IMR-90 (cell line): ENCODE data around the gene PPP5C. TPM values are rescaled to one million over a fixed set of nuclear protein-coding genes. Genes with fewer than 3 reads are reported as not detected.

ENCODE experiments used
- ATAC-seq: fragments of 200-7000 bp; cut with Tn5 transposase; 2 replicates; pipeline ENCODE4 v1.9.1; 2020; ENCODE audit warnings: low read depth, mild to moderate bottlenecking, moderate library complexity
- BruUV-seq: library from RNA; stranded (reverse); fragments of 400-500 nt; replicated peaks from 2 replicates; lab custom pipeline; 2021; lab: Mats Ljungman, UMichigan
- CTCF ChIA-PET: fragments of 300-600 bp; formaldehyde crosslinking; extraction: SDS; loops from one replicate; lab custom pipeline; 2021; ENCODE audit warnings: antibody characterized with exemption; lab: Yijun Ruan, JAX
- POLR2A ChIA-PET: fragments of 300-600 bp; sonication (Branson Sonifier 250); formaldehyde crosslinking; loops from one replicate; lab custom pipeline; 2022; ENCODE audit warnings: antibody characterized with exemption; ENCODE audit not compliant: unreplicated experiment; lab: Charles Lee
- DNase-seq: peaks from one replicate; pipeline ENCODE4 v3.0.0; 2013
- H2AFZ ChIP-seq: replicated peaks from 2 replicates; pipeline ENCODE3; 2013; ENCODE audit warnings: low read length, mild to moderate bottlenecking; ENCODE audit not compliant: poor library complexity
- H2AK5ac ChIP-seq: 2 replicates; pipeline ENCODE4 v1.6.1; 2013; ENCODE audit warnings: low read depth, low read length, inconsistent platforms
- H2AK9ac ChIP-seq: replicated peaks from 2 replicates; pipeline ENCODE3; 2013; ENCODE audit warnings: mild to moderate bottlenecking, low read depth, low read length, moderate library complexity; ENCODE audit not compliant: poor library complexity
- H2BK120ac ChIP-seq: 2 replicates; pipeline ENCODE4 v1.6.1; 2013; ENCODE audit warnings: low read depth, low read length, inconsistent platforms
- H2BK15ac ChIP-seq: 3 replicates; pipeline ENCODE4 v1.6.1; 2013; ENCODE audit warnings: low read depth, low read length, inconsistent platforms
- H2BK20ac ChIP-seq: 2 replicates; pipeline ENCODE4 v1.6.1; 2013; ENCODE audit warnings: low read depth, mild to moderate bottlenecking, inconsistent platforms, low read length, moderate library complexity
- H2BK5ac ChIP-seq: 2 replicates; pipeline ENCODE4 v1.6.1; 2013; ENCODE audit warnings: mild to moderate bottlenecking, low read depth, low read length, inconsistent platforms; ENCODE audit not compliant: poor library complexity, severe bottlenecking
- H3K14ac ChIP-seq: replicated peaks from 2 replicates; pipeline ENCODE4 v1.6.1; 2013; ENCODE audit warnings: low read depth, low read length, inconsistent platforms
- H3K18ac ChIP-seq: 2 replicates; pipeline ENCODE4 v1.6.1; 2013; ENCODE audit warnings: low read depth, low read length, control low read depth
- H3K23ac ChIP-seq: 2 replicates; pipeline ENCODE4 v1.6.1; 2013; ENCODE audit warnings: low read depth, low read length, inconsistent platforms
- H3K27ac ChIP-seq: 2 replicates; pipeline ENCODE4 v1.5.1; 2013; ENCODE audit warnings: mild to moderate bottlenecking, control low read depth, low read length; ENCODE audit not compliant: insufficient read depth
- H3K27me3 ChIP-seq: 2 replicates; pipeline ENCODE4 v1.6.1; 2013; ENCODE audit warnings: low read length; ENCODE audit not compliant: control insufficient read depth, insufficient read depth
- H3K36me3 ChIP-seq: 2 replicates; pipeline ENCODE4 v1.6.1; 2013; ENCODE audit warnings: low read length, mixed read lengths; ENCODE audit not compliant: control insufficient read depth, insufficient read depth
- H3K4ac ChIP-seq: 2 replicates; pipeline ENCODE4 v1.6.1; 2013; ENCODE audit warnings: low read depth, low read length, inconsistent platforms
- H3K4me1 ChIP-seq: 2 replicates; pipeline ENCODE4 v1.6.1; 2013; ENCODE audit warnings: low read length, mixed read lengths; ENCODE audit not compliant: control insufficient read depth, insufficient read depth
- H3K4me2 ChIP-seq: 2 replicates; pipeline ENCODE4 v1.6.1; 2013; ENCODE audit warnings: low read depth, mild to moderate bottlenecking, control low read depth, low read length, moderate library complexity
- H3K4me3 ChIP-seq: 2 replicates; pipeline ENCODE4 v1.5.1; 2013; ENCODE audit warnings: low read depth, mild to moderate bottlenecking, control low read depth, low read length, moderate library complexity; ENCODE audit not compliant: insufficient read depth
- H3K56ac ChIP-seq: 2 replicates; pipeline ENCODE4 v1.6.1; 2013; ENCODE audit warnings: low read length, inconsistent platforms; ENCODE audit not compliant: insufficient read depth; ENCODE audit errors: extremely low read depth
- H3K79me1 ChIP-seq, 2 experiments: 2 replicates each; pipeline ENCODE4 v1.6.1; 2013; ENCODE audit warnings: low read length in 2 of 2, inconsistent platforms in 1 of 2, low read depth in 1 of 2
- H3K9ac ChIP-seq: 2 replicates; pipeline ENCODE4 v1.6.1; 2013; ENCODE audit warnings: low read depth, low read length, control low read depth
- H3K9me1 ChIP-seq: 2 replicates; pipeline ENCODE4 v1.6.1; 2013; ENCODE audit warnings: low read length, inconsistent platforms; ENCODE audit not compliant: insufficient read depth
- H3K9me3 ChIP-seq: 2 replicates; pipeline ENCODE4 v1.6.1; 2013; ENCODE audit warnings: low read length; ENCODE audit not compliant: control insufficient read depth, insufficient read depth
- H4K20me1 ChIP-seq: 2 replicates; pipeline ENCODE4 v1.6.1; 2013; ENCODE audit warnings: low read length, inconsistent platforms; ENCODE audit not compliant: insufficient read depth
- H4K5ac ChIP-seq: 2 replicates; pipeline ENCODE4 v1.6.1; 2013; ENCODE audit warnings: mild to moderate bottlenecking, low read depth, low read length, control low read depth
- H4K8ac ChIP-seq, 2 experiments: 2 replicates each; pipeline ENCODE4 v1.6.1; 2013; ENCODE audit warnings: low read depth in 2 of 2, low read length in 2 of 2, control low read depth in 1 of 2, inconsistent platforms in 1 of 2
- H4K91ac ChIP-seq: 2 replicates; pipeline ENCODE4 v1.6.1; 2013; ENCODE audit warnings: low read depth, low read length, inconsistent platforms; ENCODE audit not compliant: insufficient read depth
- BHLHE40 ChIP-seq: fragments of 150-350 bp; IDR thresholded peaks from 2 replicates; pipeline ENCODE4 v1.6.1; 2016; ENCODE audit warnings: mild to moderate bottlenecking, low read depth, low read length
- CEBPB ChIP-seq: IDR thresholded peaks from 2 replicates; pipeline ENCODE4 v1.6.1; 2012; ENCODE audit warnings: low read depth, low read length, improper control_type of control experiment
- CHD1 ChIP-seq: IDR thresholded peaks from 2 replicates; pipeline ENCODE4 v1.6.1; 2012; ENCODE audit warnings: low read depth, low read length, improper control_type of control experiment
- ELK1 ChIP-seq: fragments of 150-350 bp; IDR thresholded peaks from 2 replicates; pipeline ENCODE4 v1.6.1; 2016; ENCODE audit warnings: low read depth, mild to moderate bottlenecking, low read length, moderate library complexity, borderline replicate concordance
- FOS ChIP-seq: fragments of 150-350 bp; IDR thresholded peaks from 2 replicates; pipeline ENCODE4 v1.6.1; 2016; ENCODE audit warnings: low read depth, low read length
- MAFK ChIP-seq: IDR thresholded peaks from 2 replicates; pipeline ENCODE4 v1.6.1; 2012; ENCODE audit warnings: low read depth, low read length, improper control_type of control experiment
- MAZ ChIP-seq: IDR thresholded peaks from 2 replicates; pipeline ENCODE4 v1.6.1; 2012; ENCODE audit warnings: low read depth, mild to moderate bottlenecking, low read length, improper control_type of control experiment, moderate library complexity, borderline replicate concordance
- MXI1 ChIP-seq: IDR thresholded peaks from 2 replicates; pipeline ENCODE4 v1.6.1; 2012; ENCODE audit warnings: low read depth, mild to moderate bottlenecking, low read length, moderate library complexity, borderline replicate concordance
- NFE2L2 ChIP-seq: fragments of 150-350 bp; IDR thresholded peaks from 2 replicates; pipeline ENCODE4 v1.6.1; 2016; ENCODE audit warnings: low read depth, mild to moderate bottlenecking, low read length
- RAD21 ChIP-seq: IDR thresholded peaks from 2 replicates; pipeline ENCODE4 v1.6.1; 2012; ENCODE audit warnings: low read length, improper control_type of control experiment
- RFX5 ChIP-seq: IDR thresholded peaks from 2 replicates; pipeline ENCODE4 v1.8.0; 2012; ENCODE audit warnings: low read depth, mild to moderate bottlenecking, low read length, moderate library complexity
- SMC3 ChIP-seq: fragments of 150-350 bp; IDR thresholded peaks from 2 replicates; pipeline ENCODE4 v1.6.1; 2016; ENCODE audit warnings: low read depth, mild to moderate bottlenecking, antibody characterized with exemption, low read length, moderate library complexity
- WGBS, 2 experiments: methylation state at CpG; one replicate each; pipeline versions ENCODE4 v1.1.5 to v1.1.7; 2013; ENCODE audit warnings: missing lambda C conversion rate in 2 of 2; ENCODE audit not compliant: insufficient read length in 1 of 2; ENCODE audit errors: extremely low coverage in 2 of 2; 5-methylcytosine and 5-hydroxymethylcytosine counted together
- dilution Hi-C: fragments of 300-500 bp; cut with HindIII; formaldehyde crosslinking; loops from one replicate; pipeline ENCODE4 v1.14.3; 2018; ENCODE audit warnings: low sequenced_read_pairs; ENCODE audit not compliant: unreplicated experiment
- in situ Hi-C: fragments of 300-500 bp; cut with MboI; formaldehyde crosslinking; loops from 3 replicates; pipeline ENCODE4 v1.14.3; 2019; ENCODE audit warnings: low sequenced_read_pairs, inconsistent platforms, mixed read lengths
- intact Hi-C: fragments of 100-400 bp; cut with micrococcal nuclease; formaldehyde crosslinking; loops from 2 replicates; pipeline ENCODE4 v1.10.0; 2022
- polyA plus RNA-seq, 3 experiments: library from polyadenylated mRNA; depleted of rRNA; stranded (reverse); fragments of >200 nt; gene quantifications; 2 replicates each; pipeline ENCODE4 v1.2.3, GENCODE V29; 2012; ENCODE audit warnings: low replicate concordance in 1 of 3
- total RNA-seq: library from RNA; depleted of rRNA; stranded (reverse); fragments of >200 nt; gene quantifications from 2 replicates; pipeline ENCODE4 v1.2.3, GENCODE V29; 2012
- TF ChIP-seq, protein P1 (sequence below): fragments of 150-350 bp; IDR thresholded peaks from 2 replicates; pipeline ENCODE4 v1.6.1; 2017; ENCODE audit warnings: mild to moderate bottlenecking, antibody characterized with exemption, low read length, low read depth

The PPP5C gene
- total and polyA plus RNA-seq, 2 of the 4 experiments (the other 2 are of a cell fraction) = 80.5 to 128 TPM

DNA sequence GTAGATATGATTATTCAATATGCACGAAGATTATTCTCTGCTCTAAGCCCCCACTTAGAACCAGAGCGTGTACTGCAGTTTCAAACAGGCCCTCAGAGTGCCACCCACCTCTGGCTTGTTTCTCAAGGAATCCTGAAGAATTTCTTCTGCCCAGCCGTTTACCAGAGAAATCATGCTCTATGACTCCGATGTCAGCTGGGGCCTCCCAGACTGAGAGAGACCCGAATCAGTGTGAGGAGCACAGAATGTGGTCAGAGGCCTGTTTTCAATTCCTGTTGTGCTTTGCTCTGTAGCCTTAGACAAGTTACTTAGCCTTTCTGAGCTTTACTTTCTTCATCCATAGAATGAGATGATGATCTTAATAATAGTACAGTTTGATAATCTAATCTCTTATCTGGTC lies 76.3 kb downstream of the PPP5C start:
- Histone ChIP-seq H3K79me1 (no peaks in the 10 kb centered on the region), H3K4me3 (no peak overlapping the region), H2BK120ac (no peak overlapping the region), H3K4me1 (0 out of 2 replicates have a peak, but pooled peaks cover 1% of the 10 kb centered on the region), H3K9ac (no peak overlapping the region), H4K5ac (no peak overlapping the region), H4K20me1 (no peaks in the 10 kb centered on the region), H4K91ac (no peak overlapping the region), H3K9me1 (peaks cover 3% of the 10 kb centered on the region; the same call in 1 of the 2 replicates), H3K23ac (no peak overlapping the region), H2BK5ac (no peak overlapping the region), H2BK15ac (no peak overlapping the region), H3K56ac (no peak overlapping the region), H3K36me3 (no peaks in the 10 kb centered on the region), H3K4me2 (no peak overlapping the region), H3K27me3 (peaks cover 5% of the 10 kb centered on the region), H3K18ac (no peak overlapping the region), H2AK5ac (no peak overlapping the region), H3K9me3 (no peaks in the 10 kb centered on the region), H3K14ac (no peak overlapping the region), H3K27ac (no peak overlapping the region), H2AFZ (no peak overlapping the region), H2BK20ac (no peak overlapping the region), H3K4ac (no peak overlapping the region), H4K8ac (no peak overlapping the region), H2AK9ac (no peak overlapping the region)
- dilution Hi-C loops (no loop called here), in situ Hi-C loops (no loop called here), intact Hi-C loops (no loop called here)
- CTCF ChIA-PET = interaction anchor here (0.7 kb wide), 1 partner anchor 130 kb away, joined by 4 read pairs; no protein-coding TSS in a partner anchor
- no TSS peak for BruUV-seq
- POLR2A ChIA-PET = no interaction called here
- TF ChIP-seq CHD1 (no peak), FOS (no peak), MXI1 (no peak), RAD21 (no peak), NFE2L2 (no peak), CEBPB (no peak), ELK1 (no peak), SMC3 (no peak), RFX5 (no peak), MAFK (no peak), MAZ (no peak), BHLHE40 (no peak)
- TF ChIP-seq, protein P1, sequence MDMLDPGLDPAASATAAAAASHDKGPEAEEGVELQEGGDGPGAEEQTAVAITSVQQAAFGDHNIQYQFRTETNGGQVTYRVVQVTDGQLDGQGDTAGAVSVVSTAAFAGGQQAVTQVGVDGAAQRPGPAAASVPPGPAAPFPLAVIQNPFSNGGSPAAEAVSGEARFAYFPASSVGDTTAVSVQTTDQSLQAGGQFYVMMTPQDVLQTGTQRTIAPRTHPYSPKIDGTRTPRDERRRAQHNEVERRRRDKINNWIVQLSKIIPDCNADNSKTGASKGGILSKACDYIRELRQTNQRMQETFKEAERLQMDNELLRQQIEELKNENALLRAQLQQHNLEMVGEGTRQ = no peak
- WGBS, 2 experiments = 57% methylated on average over 2 of the region's 5 CpGs; no CpG with 5 or more reads in 1 of the 2 experiments
- no peak for DNase-seq
- ATAC-seq = no peak
